Adrenal gland (tissue), 5 donors: Measurements from ENCODE around the gene MTG2.

Experiments
- CTCF ChIP-seq, 6 experiments: fragments of 450-650 bp in 4 of 6; fragments of 200-600 bp in 2 of 6; sonication (generic) in 1 of 6; IDR thresholded peaks; 1 replicate in 5 of 6; 2 replicates in 1 of 6; pipeline versions ENCODE4 v1.5.1 to v1.8.0; 2016 to 2021; ENCODE audit warnings: antibody characterized with exemption in 6 of 6, mild to moderate bottlenecking in 2 of 6, moderate library complexity in 1 of 6
- POLR2A ChIP-seq, 2 donors: fragments of 450-650 bp; IDR thresholded peaks; one replicate each; pipeline ENCODE4 v1.6.1; 2017; ENCODE audit warnings: antibody characterized with exemption in 2 of 2, mild to moderate bottlenecking in 2 of 2, moderate library complexity in 1 of 2
- donor health status: DM: no; HTN: no; CAD: no.

DNA sequence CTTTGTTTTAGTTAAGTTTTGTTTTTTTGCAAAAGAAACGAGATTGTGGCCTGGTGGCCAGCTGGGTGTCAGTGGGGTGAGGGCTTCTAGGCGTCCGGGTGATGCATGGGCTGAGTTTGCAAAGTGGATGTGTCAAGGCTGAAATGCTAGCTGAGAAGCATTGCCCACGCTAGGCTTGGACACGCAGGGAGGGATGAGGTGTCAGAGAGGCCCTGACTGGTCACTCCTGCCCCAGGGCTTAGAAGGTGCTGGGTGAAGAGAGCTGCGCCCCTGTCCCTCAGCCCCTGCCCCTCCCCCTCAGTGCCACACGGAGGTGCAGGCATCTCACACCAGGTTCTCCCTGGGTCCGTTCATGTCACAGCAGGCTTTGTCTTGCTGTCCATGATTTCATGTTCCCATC, 63.6 kb downstream of the MTG2 start:
- TF ChIP-seq POLR2A (IDR thresholded peaks at IDR 0.05) (no peak), CTCF (IDR thresholded peaks at IDR 0.05) (no peak)
